HG03342 (cell line): Measurements from ENCODE around the gene CCDC57.

Experiments
- ATAC-seq: cut with Tn5 transposase; IDR thresholded peaks from one replicate; pipeline ENCODE4 v1.9.1; 2021; ENCODE audit warnings: mild to moderate bottlenecking, moderate library complexity; ENCODE audit not compliant: unreplicated experiment

Gene CCDC57

DNA sequence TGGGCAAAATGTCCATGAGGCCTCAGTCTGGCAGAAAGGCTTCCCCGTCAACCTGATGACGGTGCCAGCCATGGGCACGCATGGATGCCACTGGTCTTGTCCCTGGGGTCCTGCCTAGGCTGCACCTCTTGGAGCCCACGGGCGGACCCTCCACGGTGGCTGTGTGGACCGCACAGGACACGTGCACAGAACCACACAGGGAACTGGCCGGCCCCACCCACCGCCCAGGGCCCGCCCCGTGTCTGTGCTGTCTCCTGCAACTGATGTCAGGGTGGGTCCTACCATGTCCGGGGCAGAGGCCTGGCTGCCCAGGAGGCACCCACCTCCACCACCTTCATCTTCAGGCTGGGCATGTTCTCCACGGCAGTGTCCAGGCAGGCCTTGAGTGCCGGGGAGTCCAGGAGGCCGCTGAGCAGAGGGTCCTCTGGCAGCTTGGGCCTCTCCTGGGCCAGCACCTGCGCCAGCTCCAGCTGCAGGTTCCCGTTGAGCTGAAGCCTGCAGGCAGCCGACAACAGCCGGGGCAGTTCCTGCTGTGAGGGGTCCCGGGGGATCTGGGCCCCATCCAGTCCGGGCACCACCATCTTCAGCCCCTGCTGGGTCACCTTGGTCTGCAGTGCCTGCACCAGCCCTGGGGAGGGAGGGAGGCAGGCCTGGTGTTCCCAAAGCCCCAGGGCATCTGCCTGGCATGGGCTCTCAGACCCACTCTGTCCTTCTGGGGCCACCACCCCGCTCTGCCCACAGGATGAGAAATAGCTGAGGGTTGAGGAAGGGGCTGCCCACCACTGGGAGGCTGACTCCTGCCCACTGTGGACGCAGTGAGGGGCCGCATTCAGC, 126.5 kb downstream of the CCDC57 start:
- no peak for ATAC-seq

DNA sequence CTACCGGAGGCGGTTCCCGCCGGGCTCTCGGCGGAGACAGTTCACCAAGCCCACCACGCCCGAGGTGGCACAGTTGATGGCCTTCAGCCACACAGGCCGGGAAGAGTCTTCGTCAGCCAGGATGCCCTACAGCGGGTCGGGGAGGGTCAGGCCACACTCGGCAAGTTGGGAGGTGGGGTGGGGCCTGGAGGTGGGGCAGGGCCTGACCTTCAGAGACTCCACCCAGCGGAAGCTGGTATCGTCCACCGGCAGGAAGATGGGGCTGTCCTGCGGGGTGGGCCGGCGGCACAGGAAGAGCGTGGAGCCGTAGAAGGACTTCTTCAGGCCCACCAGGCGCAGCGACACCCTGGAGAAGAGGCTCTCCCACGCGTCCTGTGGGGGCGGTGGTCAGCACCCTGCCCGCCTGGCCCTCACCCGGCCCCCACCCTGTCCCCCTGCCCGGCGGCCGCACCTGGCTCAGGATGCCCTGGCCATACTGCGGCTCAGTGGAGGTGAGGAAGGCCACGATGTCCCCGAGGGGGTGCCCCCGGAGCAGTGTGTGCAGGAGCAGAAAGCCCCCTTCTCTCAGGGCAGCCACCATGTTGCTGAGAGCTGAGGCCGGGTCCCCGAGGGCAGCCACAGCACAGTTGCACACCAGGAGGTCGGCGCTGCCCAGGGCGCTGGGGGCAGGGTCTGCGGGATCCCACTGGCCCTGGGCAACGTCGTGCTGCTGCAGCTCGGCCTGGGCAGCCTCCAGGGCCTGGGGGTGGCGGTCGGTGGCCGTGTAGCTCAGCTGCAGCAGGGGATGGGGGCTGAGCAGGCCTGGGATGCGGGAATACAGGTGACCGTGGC, 127.4 kb downstream of the CCDC57 start:
- no peak for ATAC-seq

DNA sequence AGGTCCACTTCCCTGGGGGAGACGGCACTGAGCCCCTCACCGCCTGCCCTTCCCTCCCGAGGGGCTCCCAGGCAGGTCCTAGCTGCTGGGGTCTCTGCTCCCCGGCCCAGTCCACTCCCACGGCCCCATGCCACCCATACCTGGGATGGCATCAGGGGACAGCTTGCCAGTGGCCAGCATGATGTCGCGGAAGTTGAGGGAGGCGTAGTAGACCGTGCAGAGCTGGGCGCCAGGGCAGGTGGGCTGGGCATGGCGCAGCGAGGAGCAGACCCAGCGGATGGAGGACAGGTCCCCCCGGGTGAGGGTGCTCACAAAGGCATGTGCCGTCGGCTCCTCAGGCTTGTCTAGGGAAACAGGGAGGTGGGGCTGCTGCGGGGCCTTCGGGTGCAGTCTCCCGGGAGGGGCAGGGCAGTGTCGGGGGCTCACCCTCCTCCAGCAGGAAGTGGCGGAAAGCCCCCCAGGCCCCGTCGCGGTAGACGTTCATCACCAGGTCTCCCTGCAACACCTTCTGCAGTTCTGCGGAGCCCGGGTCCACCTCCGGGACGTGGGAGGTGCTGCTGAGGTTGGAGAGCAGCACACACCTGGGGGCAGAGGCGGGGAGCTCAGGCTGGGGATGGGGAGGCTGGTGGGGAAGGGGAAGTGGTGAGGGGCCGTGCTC, 128.1 kb downstream of the CCDC57 start:
- ATAC-seq: no peak

- no peak for ATAC-seq
Measured at GRCh38 chr17:82083533-82084359, 128.9 kb downstream of the CCDC57 start.

GRCh38 chr17:82083009-82083408, 129.6 kb downstream of the CCDC57 start:
- no peak for ATAC-seq

- no peak for ATAC-seq
Measured at GRCh38 chr17:82082456-82082855, 130.2 kb downstream of the CCDC57 start.

DNA sequence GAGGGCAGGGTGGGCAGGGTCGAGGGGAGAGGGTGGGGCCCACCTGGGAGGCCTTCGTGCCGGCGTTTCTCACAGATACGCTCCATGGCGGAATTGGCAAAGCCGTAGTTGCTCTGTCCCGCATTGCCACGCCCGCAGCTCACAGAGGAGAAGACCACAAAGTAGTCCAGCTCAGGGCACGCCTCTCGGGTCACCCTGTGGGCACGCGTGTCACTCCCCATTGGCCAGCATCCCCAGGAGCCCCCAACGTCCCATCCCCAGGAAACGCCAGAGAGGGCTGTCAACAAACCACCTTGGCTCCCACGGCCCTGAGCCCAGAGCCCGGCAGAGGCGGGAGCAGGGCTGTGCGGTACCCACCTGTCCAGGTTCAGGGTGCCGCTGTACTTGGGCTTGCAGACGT, 130.7 kb downstream of the CCDC57 start:
- no peak for ATAC-seq

- ATAC-seq: no peak
Measured at GRCh38 chr17:82081546-82081945, 131.1 kb downstream of the CCDC57 start.

- ATAC-seq: no peak
Measured at GRCh38 chr17:82080789-82081464, 131.7 kb downstream of the CCDC57 start.

- no peak for ATAC-seq
Measured at GRCh38 chr17:82080048-82080788, 132.4 kb downstream of the CCDC57 start.

GRCh38 chr17:82079001-82079677, 133.5 kb downstream of the CCDC57 start:
- no peak for ATAC-seq

GRCh38 chr17:82078433-82078832, 134.2 kb downstream of the CCDC57 start:
- no peak for ATAC-seq

GRCh38 chr17:82077617-82078358, 134.9 kb downstream of the CCDC57 start:
- ATAC-seq: no peak

DNA sequence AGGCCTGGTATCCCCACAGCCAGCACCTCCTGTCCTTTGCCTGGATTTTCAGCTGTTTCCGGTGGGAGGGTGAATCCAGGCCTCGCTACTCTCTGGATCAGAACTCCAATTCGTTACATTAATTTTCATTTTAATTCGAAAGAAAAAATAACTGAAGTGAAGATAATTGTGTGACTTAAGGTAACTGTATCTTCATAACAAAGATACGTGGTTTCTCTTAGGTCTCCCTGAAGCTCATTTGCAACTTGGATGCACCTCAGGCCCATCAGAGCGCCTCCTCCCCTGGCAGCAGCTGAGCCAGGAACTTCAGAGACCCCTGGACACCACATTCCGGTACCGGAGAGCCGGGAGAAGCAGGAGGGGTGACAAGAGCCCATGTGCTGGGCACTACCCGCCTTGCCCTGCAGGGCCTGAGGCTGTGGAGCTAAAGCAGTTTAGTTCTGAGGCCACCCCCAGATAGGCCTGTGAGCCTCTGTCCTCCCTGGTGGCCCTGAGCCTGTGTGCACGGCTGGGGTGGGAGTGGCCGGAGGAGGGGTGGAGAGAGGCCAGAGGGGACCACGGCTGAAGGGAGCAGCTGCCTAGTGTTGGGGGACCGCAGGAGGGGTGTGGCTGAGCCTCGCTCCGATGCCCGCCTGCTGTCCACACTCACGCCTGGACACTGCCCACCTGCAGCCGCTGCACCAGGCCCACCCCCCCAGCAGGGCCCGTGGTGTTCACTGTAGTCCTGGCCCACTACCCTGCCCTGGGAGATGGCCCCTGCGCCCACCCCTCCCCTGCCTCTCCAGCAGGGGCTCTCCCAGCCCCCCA, 135.7 kb downstream of the CCDC57 start:
- no peak for ATAC-seq

GRCh38 chr17:82076018-82076784, 136.4 kb downstream of the CCDC57 start:
- no peak for ATAC-seq

DNA sequence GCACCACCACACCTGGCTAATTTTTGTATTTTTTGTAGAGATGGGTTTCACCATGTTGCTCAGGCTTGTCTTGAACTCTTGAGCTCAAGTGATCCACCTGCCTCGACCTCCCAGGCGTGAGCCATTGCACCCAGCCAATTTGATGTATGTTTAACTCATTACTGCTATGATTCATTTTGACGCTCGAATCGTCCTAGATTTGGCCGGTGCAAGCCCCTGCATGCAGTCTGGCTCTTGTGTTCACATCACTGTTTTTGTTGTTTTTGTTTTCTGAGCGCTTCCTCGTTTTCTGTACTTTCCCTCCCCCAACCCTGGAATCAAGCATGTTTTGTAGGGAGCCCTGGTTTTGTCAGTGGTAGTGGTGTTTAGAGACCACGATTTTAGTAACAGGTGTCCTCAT, 139.2 kb downstream of the CCDC57 start:
- no peak for ATAC-seq

- ATAC-seq: no peak
Measured at GRCh38 chr17:82072827-82073226, 139.8 kb downstream of the CCDC57 start.
